K562 (cell line): ENCODE measurements around the gene HERPUD2. TPM values are rescaled to one million over a fixed set of nuclear protein-coding genes. Genes with fewer than 3 reads are reported as not detected.

ENCODE experiments used
- GATAD2A ChIP-seq: fragments of 450-650 bp; IDR thresholded peaks from 2 replicates; pipeline ENCODE4 v1.6.1; 2017
- HMGXB4 ChIP-seq: sonication (generic); formaldehyde crosslinking; IDR thresholded peaks from 2 replicates; pipeline ENCODE4 v1.8.1; 2023; ENCODE audit warnings: mild to moderate bottlenecking, missing genetic modification reagents
- HSF4 ChIP-seq: fragments of 250-450 bp; sonication (Bioruptor Pico); IDR thresholded peaks from 2 replicates; pipeline ENCODE4 v2.1.2; 2022; ENCODE audit warnings: mild to moderate bottlenecking, moderate library complexity, borderline replicate concordance
- PTBP1 ChIP-seq: fragments of 200-400 bp; formaldehyde crosslinking; IDR thresholded peaks from 2 replicates; pipeline ENCODE4 v1.6.1; 2017; ENCODE audit warnings: low read depth, low read length
- RBBP5 ChIP-seq: fragments of 200-600 bp; sonication (generic); IDR thresholded peaks from 2 replicates; pipeline ENCODE4 v1.6.1; 2012; ENCODE audit warnings: borderline replicate concordance, mild to moderate bottlenecking, low read length, control low read depth, inconsistent platforms; ENCODE audit not compliant: insufficient read depth, poor library complexity, severe bottlenecking
- SRSF9 ChIP-seq: fragments of 200-400 bp; formaldehyde crosslinking; IDR thresholded peaks from 2 replicates; pipeline ENCODE4 v1.6.1; 2017; ENCODE audit warnings: low read depth, low read length, borderline replicate concordance
- TOE1 ChIP-seq, 2 experiments: fragments of 450-650 bp in 1 of 2; sonication (generic) in 1 of 2; formaldehyde crosslinking in 1 of 2; IDR thresholded peaks; 2 replicates each; pipeline versions ENCODE4 v1.7.1 to v1.8.0; 2016 to 2022; ENCODE audit warnings: borderline replicate concordance in 2 of 2, mild to moderate bottlenecking in 2 of 2, antibody characterized with exemption in 1 of 2, inconsistent platforms in 1 of 2, low read depth in 1 of 2, missing genetic modification reagents in 1 of 2, moderate library complexity in 1 of 2
- ZNF311 ChIP-seq: fragments of 250-450 bp; sonication (Bioruptor Pico); IDR thresholded peaks from 2 replicates; pipeline ENCODE4 v1.4.0; 2020; ENCODE audit warnings: mild to moderate bottlenecking, moderate library complexity
- ZNF507 ChIP-seq: conservative IDR thresholded peaks from 2 replicates; pipeline ENCODE4 v1.6.1; 2017; ENCODE audit warnings: missing genetic modification characterization, missing compliant biosample characterization
- polyA plus RNA-seq, 8 experiments: library from polyadenylated mRNA; depleted of rRNA in 4 of 8; stranded (reverse) in 5 of 8; unstranded in 3 of 8; fragments of >200 nt; fragmentation: Nextera tagmentation in 2 of 8; fragmentation: Illumina TruSeq in 1 of 8; extraction: Ambion mirVana in 2 of 8; extraction: Trizol in 1 of 8; gene quantifications; 2 replicates each; pipeline versions ENCODE4 v1.2.1 to v1.2.3, GENCODE V29; 2011 to 2014; ENCODE audit warnings: inconsistent platforms in 1 of 8, missing spikeins in 1 of 8
- total RNA-seq, 7 experiments: library from RNA; depleted of rRNA in 6 of 7; stranded (reverse); fragments of >200 nt in 6 of 7; fragmentation: Illumina TruSeq in 2 of 7; extraction: Trizol in 2 of 7; gene quantifications; 2 replicates each; pipeline versions ENCODE4 v1.2.1 to v1.2.3, GENCODE V29; 2011 to 2021; ENCODE audit warnings: low replicate concordance in 1 of 7
- TF ChIP-seq, protein P1 (sequence below): fragments of 450-650 bp; formaldehyde crosslinking; IDR thresholded peaks from 2 replicates; pipeline ENCODE4 v1.4.0; 2020; ENCODE audit warnings: mild to moderate bottlenecking
- TF ChIP-seq, protein P2 (sequence below): fragments of 450-650 bp; IDR thresholded peaks from 2 replicates; pipeline ENCODE4 v1.6.1; 2017; ENCODE audit warnings: antibody characterized with exemption, mild to moderate bottlenecking

The HERPUD2 gene
- total and polyA plus RNA-seq, 9 of the 15 experiments (the other 6 are each of a cell fraction or from before 2014, with no cell fraction given) = 4.1 to 28.5 (median 12.3) TPM

GRCh38 chr7:35599645-35600044 is 95.3 kb downstream of the HERPUD2 start (continued):
- TF ChIP-seq, protein P1, sequence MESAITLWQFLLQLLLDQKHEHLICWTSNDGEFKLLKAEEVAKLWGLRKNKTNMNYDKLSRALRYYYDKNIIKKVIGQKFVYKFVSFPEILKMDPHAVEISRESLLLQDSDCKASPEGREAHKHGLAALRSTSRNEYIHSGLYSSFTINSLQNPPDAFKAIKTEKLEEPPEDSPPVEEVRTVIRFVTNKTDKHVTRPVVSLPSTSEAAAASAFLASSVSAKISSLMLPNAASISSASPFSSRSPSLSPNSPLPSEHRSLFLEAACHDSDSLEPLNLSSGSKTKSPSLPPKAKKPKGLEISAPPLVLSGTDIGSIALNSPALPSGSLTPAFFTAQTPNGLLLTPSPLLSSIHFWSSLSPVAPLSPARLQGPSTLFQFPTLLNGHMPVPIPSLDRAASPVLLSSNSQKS (CRISPR knock-in tag) = no peak
- TF ChIP-seq HSF4 (CRISPR knock-in tag) (no peak), RBBP5 (no peak), GATAD2A (no peak), TOE1 (IDR thresholded peaks at IDR 0.05; ENCODE audit: borderline replicate concordance) (no peak), TOE1 (CRISPR knock-in tag; IDR thresholded peaks at IDR 0.05; ENCODE audit: borderline replicate concordance, low read depth) (no peak), HMGXB4 (no peak), ZNF507 (tag) (no peak), PTBP1 (no peak), SRSF9 (no peak), ZNF311 (CRISPR knock-in tag) (no peak)
- TF ChIP-seq, protein P2, sequence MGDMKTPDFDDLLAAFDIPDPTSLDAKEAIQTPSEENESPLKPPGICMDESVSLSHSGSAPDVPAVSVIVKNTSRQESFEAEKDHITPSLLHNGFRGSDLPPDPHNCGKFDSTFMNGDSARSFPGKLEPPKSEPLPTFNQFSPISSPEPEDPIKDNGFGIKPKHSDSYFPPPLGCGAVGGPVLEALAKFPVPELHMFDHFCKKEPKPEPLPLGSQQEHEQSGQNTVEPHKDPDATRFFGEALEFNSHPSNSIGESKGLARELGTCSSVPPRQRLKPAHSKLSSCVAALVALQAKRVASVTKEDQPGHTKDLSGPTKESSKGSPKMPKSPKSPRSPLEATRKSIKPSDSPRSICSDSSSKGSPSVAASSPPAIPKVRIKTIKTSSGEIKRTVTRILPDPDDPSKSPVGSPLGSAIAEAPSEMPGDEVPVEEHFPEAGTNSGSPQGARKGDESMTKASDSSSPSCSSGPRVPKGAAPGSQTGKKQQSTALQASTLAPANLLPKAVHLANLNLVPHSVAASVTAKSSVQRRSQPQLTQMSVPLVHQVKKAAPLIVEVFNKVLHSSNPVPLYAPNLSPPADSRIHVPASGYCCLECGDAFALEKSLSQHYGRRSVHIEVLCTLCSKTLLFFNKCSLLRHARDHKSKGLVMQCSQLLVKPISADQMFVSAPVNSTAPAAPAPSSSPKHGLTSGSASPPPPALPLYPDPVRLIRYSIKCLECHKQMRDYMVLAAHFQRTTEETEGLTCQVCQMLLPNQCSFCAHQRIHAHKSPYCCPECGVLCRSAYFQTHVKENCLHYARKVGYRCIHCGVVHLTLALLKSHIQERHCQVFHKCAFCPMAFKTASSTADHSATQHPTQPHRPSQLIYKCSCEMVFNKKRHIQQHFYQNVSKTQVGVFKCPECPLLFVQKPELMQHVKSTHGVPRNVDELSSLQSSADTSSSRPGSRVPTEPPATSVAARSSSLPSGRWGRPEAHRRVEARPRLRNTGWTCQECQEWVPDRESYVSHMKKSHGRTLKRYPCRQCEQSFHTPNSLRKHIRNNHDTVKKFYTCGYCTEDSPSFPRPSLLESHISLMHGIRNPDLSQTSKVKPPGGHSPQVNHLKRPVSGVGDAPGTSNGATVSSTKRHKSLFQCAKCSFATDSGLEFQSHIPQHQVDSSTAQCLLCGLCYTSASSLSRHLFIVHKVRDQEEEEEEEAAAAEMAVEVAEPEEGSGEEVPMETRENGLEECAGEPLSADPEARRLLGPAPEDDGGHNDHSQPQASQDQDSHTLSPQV = no peak
- TF ChIP-seq, all 486 proteins: peak for 0
